Kidney (tissue), 14 donors: ENCODE results near the gene FAM53B. TPM values are rescaled to one million over a fixed set of nuclear protein-coding genes. Genes with fewer than 3 reads are reported as not detected.

Source experiments
- DNase-seq, 5 donors: peaks; one replicate each; pipeline ENCODE4 v3.0.0-alpha.2; 2013 to 2020
- FAIRE-seq: peaks from 2 replicates; lab custom pipeline; 2012; peaks lifted over from hg19 to GRCh38; lab: Jason Lieb, UNC
- H3K27ac ChIP-seq, 2 donors: one replicate each; pipeline ENCODE4 v1.7.0; 2013; ENCODE audit warnings: low read depth in 2 of 2, low read length in 2 of 2, inconsistent platforms in 1 of 2
- H3K27me3 ChIP-seq: one replicate; pipeline ENCODE4 v1.7.1; 2013; ENCODE audit warnings: low read length, inconsistent platforms; ENCODE audit not compliant: control insufficient read depth, insufficient read depth
- H3K36me3 ChIP-seq, 3 donors: one replicate each; pipeline versions ENCODE4 v1.7.0 to v1.7.1; 2013; ENCODE audit warnings: low read length in 3 of 3, control low read depth in 1 of 3, inconsistent platforms in 1 of 3; ENCODE audit not compliant: insufficient read depth in 3 of 3, control insufficient read depth in 2 of 3
- H3K4me1 ChIP-seq, 3 donors: one replicate each; pipeline versions ENCODE4 v1.7.0 to v1.7.1; 2013; ENCODE audit warnings: low read length in 3 of 3, inconsistent platforms in 1 of 3, low read depth in 1 of 3; ENCODE audit not compliant: control insufficient read depth in 2 of 3, insufficient read depth in 2 of 3
- H3K4me3 ChIP-seq, 3 donors: one replicate each; pipeline versions ENCODE4 v1.7.0 to v1.8.1; 2013; ENCODE audit warnings: low read length in 3 of 3, control low read depth in 1 of 3, inconsistent platforms in 1 of 3
- H3K9ac ChIP-seq, 3 donors: one replicate each; pipeline versions ENCODE4 v1.7.0 to v1.7.1; 2013; ENCODE audit warnings: low read length in 3 of 3, control low read depth in 1 of 3, inconsistent platforms in 1 of 3
- H3K9me3 ChIP-seq, 3 donors: one replicate each; pipeline versions ENCODE4 v1.7.0 to v1.7.1; 2013; ENCODE audit warnings: low read length in 3 of 3, control low read depth in 1 of 3, inconsistent platforms in 1 of 3; ENCODE audit not compliant: control insufficient read depth in 2 of 3, insufficient read depth in 1 of 3
- CTCF ChIP-seq: IDR thresholded peaks from 3 replicates; pipeline ENCODE4 v1.5.1; 2012; ENCODE audit warnings: mild to moderate bottlenecking, moderate library complexity, borderline replicate concordance; ENCODE audit not compliant: insufficient read depth; ENCODE audit errors: extremely low read depth
- intact Hi-C: fragments of 100-400 bp; cut with DNase I; formaldehyde crosslinking; loops from one replicate; pipeline ENCODE4 v1.11.1; 2022
- polyA plus RNA-seq: library from polyadenylated mRNA; stranded (reverse); fragments of 350-450 nt; fragmentation: Illumina TruSeq; extraction: RNeasy Lipid Tissue Mini Kit (QIAGEN cat#74804); gene quantifications from one replicate; pipeline ENCODE4 v1.2.3, GENCODE V29; 2014; ENCODE audit warnings: low read depth, low replicate concordance; ENCODE audit not compliant: insufficient read depth
- total RNA-seq: library from RNA; stranded (reverse); fragmentation: NEBNext Ultra II Directional; extraction: Animal tissue kit (Norgen Biotek cat#: 25700); gene quantifications from one replicate; pipeline ENCODE4 v1.2.1, GENCODE V29; 2021
- donor health status: control.
- donor health status: control.
- donor health status: control.
- donor health status: control.
- donor health status: control.
- donor health status: DM: yes; HTN: yes; CAD: no.
- donor health status: Normal renal cell carcinoma (clear cell type).

FAM53B gene
- total and polyA plus RNA-seq, 2 donors from 2014 or later: 11.8 to 30.0 TPM

GRCh38 chr10:124706462-124707143, 37.6 kb downstream of the FAM53B start:
- H3K27ac ChIP-seq: peak overlapping the region; percentile 63 to 85
- intact Hi-C loops: no loop called here

GRCh38 chr10:124705817-124706461, 38.2 kb downstream of the FAM53B start:
- H3K27me3 ChIP-seq: no peaks in the 10 kb centered on the region
- intact Hi-C loops: no loop called here
- H3K36me3 ChIP-seq: peaks cover 0 to 3% (median 0%) of the 10 kb centered on the region in 3 donors
- peaks cover 8 to 99% (median 95%) of the 10 kb centered on the region in 3 donors for H3K4me1 ChIP-seq
- FAIRE-seq (no peak), DNase-seq (peak in 1 of 5 donors; percentile 63)
- peak; percentile 22 for TF ChIP-seq CTCF
- no peak overlapping the region for H3K4me3 ChIP-seq
- no peaks in the 10 kb centered on the region for H3K9me3 ChIP-seq
- no peak overlapping the region for H3K9ac ChIP-seq
- peak overlapping the region; percentile 63 to 85 for H3K27ac ChIP-seq

More at GRCh38 chr10:124706462-124707143, 37.6 kb downstream of the FAM53B start:
- H3K4me3 ChIP-seq: no peak overlapping the region
- DNase-seq (peak in 1 of 5 donors; percentile 46), FAIRE-seq (no peak)
- no peak for TF ChIP-seq CTCF
- H3K9me3 ChIP-seq: no peaks in the 10 kb centered on the region
- H3K36me3 ChIP-seq: peaks cover 0 to 3% (median 0%) of the 10 kb centered on the region in 3 donors
- H3K9ac ChIP-seq: peak overlapping the region in 1 of 3 donors; percentile 49
- H3K4me1 ChIP-seq: peaks cover 6 to 96% (median 91%) of the 10 kb centered on the region in 3 donors
- no peaks in the 10 kb centered on the region for H3K27me3 ChIP-seq

GRCh38 chr10:124705381-124705740, 38.8 kb downstream of the FAM53B start:
- no peaks in the 10 kb centered on the region for H3K27me3 ChIP-seq
- peak overlapping the region; percentile 63 to 85 for H3K27ac ChIP-seq
- FAIRE-seq (no peak), DNase-seq (no peak)
- H3K9ac ChIP-seq: no peak overlapping the region
- H3K9me3 ChIP-seq: no peaks in the 10 kb centered on the region
- no peak overlapping the region for H3K4me3 ChIP-seq
- H3K4me1 ChIP-seq: peaks cover 8 to 99% (median 95%) of the 10 kb centered on the region in 3 donors
- peaks cover 0 to 3% (median 0%) of the 10 kb centered on the region in 3 donors for H3K36me3 ChIP-seq
- intact Hi-C loops: no loop called here
- TF ChIP-seq CTCF: no peak
